Measurements from ENCODE around the gene HNF4A.

GRCh38 chr20:44348168-44348659, 7.3 kb upstream of the HNF4A start:
- TF ChIP-seq, protein P1, sequence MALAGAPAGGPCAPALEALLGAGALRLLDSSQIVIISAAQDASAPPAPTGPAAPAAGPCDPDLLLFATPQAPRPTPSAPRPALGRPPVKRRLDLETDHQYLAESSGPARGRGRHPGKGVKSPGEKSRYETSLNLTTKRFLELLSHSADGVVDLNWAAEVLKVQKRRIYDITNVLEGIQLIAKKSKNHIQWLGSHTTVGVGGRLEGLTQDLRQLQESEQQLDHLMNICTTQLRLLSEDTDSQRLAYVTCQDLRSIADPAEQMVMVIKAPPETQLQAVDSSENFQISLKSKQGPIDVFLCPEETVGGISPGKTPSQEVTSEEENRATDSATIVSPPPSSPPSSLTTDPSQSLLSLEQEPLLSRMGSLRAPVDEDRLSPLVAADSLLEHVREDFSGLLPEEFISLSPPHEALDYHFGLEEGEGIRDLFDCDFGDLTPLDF (CRISPR knock-in tag; IDR thresholded peaks at IDR 0.05): no peak
- TF ChIP-seq JUN (CRISPR knock-in tag; IDR thresholded peaks at IDR 0.05) (no peak), SP1 (CRISPR knock-in tag; conservative IDR thresholded peaks at IDR 0.05) (no peak), IRF2 (CRISPR knock-in tag; IDR thresholded peaks at IDR 0.05; ENCODE audit: borderline replicate concordance, low read depth) (no peak)
